HEK293T (cell line): ENCODE measurements around the gene NKAIN2.

Experiments
- CTCF ChIA-PET: fragments of 350-600 bp; formaldehyde crosslinking; extraction: SDS; loops from one replicate; lab custom pipeline; 2021; ENCODE audit warnings: antibody characterized with exemption, inconsistent platforms; lab: Yijun Ruan, JAX
- POLR2A ChIA-PET: fragments of 350-600 bp; formaldehyde crosslinking; extraction: SDS; loops from one replicate; lab custom pipeline; 2020; ENCODE audit warnings: antibody characterized with exemption, inconsistent platforms; lab: Yijun Ruan, JAX
- DNase-seq: peaks from one replicate; pipeline ENCODE4 v3.0.0; 2012; ENCODE audit warnings: mixed read lengths; ENCODE audit errors: extremely low spot score
- ARNT ChIP-seq: fragments of 450-650 bp; IDR thresholded peaks from 2 replicates; pipeline ENCODE4 v1.6.1; 2017; ENCODE audit warnings: mild to moderate bottlenecking
- BHLHE40 ChIP-seq: fragments of 450-650 bp; IDR thresholded peaks from 2 replicates; pipeline ENCODE4 v1.6.1; 2016; ENCODE audit warnings: mild to moderate bottlenecking, moderate library complexity, borderline replicate concordance
- CTBP1 ChIP-seq: fragments of 450-650 bp; IDR thresholded peaks from 2 replicates; pipeline ENCODE4 v1.6.1; 2016; ENCODE audit warnings: borderline replicate concordance
- ELF4 ChIP-seq: fragments of 450-650 bp; IDR thresholded peaks from 2 replicates; pipeline ENCODE4 v1.6.1; 2017; ENCODE audit warnings: antibody characterized with exemption
- FOXA1 ChIP-seq: fragments of 450-650 bp; IDR thresholded peaks from 2 replicates; pipeline ENCODE4 v1.6.1; 2016; ENCODE audit warnings: mild to moderate bottlenecking
- FOXK2 ChIP-seq: fragments of 450-650 bp; IDR thresholded peaks from 2 replicates; pipeline ENCODE4 v1.6.1; 2016; ENCODE audit warnings: mild to moderate bottlenecking
- FOXM1 ChIP-seq: fragments of 450-650 bp; IDR thresholded peaks from 2 replicates; pipeline ENCODE4 v1.6.1; 2017; ENCODE audit warnings: mild to moderate bottlenecking, borderline replicate concordance
- HDGF ChIP-seq: fragments of 450-650 bp; IDR thresholded peaks from 2 replicates; pipeline ENCODE4 v1.6.1; 2017; ENCODE audit warnings: antibody characterized with exemption, borderline replicate concordance
- L3MBTL2 ChIP-seq: fragments of 450-650 bp; conservative IDR thresholded peaks from 2 replicates; pipeline ENCODE4 v1.6.1; 2016; ENCODE audit warnings: mild to moderate bottlenecking
- LEF1 ChIP-seq: fragments of 450-650 bp; IDR thresholded peaks from 2 replicates; pipeline ENCODE4 v1.6.1; 2017; ENCODE audit warnings: mild to moderate bottlenecking, borderline replicate concordance
- NFRKB ChIP-seq: fragments of 450-650 bp; IDR thresholded peaks from 2 replicates; pipeline ENCODE4 v1.6.1; 2016; ENCODE audit warnings: mild to moderate bottlenecking, moderate library complexity
- PKNOX1 ChIP-seq: fragments of 450-650 bp; IDR thresholded peaks from 2 replicates; pipeline ENCODE4 v1.6.1; 2016
- SP1 ChIP-seq: fragments of 450-650 bp; IDR thresholded peaks from 2 replicates; pipeline ENCODE4 v1.6.1; 2017
- SUZ12 ChIP-seq: fragments of 450-650 bp; IDR thresholded peaks from 2 replicates; pipeline ENCODE4 v1.6.1; 2016; ENCODE audit warnings: mild to moderate bottlenecking
- TARDBP ChIP-seq: fragments of 450-650 bp; IDR thresholded peaks from 2 replicates; pipeline ENCODE4 v1.6.1; 2016
- ZNF384 ChIP-seq: fragments of 450-650 bp; IDR thresholded peaks from 2 replicates; pipeline ENCODE4 v1.6.1; 2016

NKAIN2 gene

GRCh38 chr6:124303971-124304370 is 500.3 kb downstream of the NKAIN2 start:
- CTCF ChIA-PET: no interaction called here
- DNase-seq: no peak
- POLR2A ChIA-PET: no interaction called here
- TF ChIP-seq FOXA1: no peak
- no peak for TF ChIP-seq L3MBTL2
- no peak for TF ChIP-seq BHLHE40
- TF ChIP-seq TARDBP: no peak
- no peak for TF ChIP-seq CTBP1
- TF ChIP-seq HDGF: no peak
- no peak for TF ChIP-seq SUZ12
- no peak for TF ChIP-seq LEF1
- TF ChIP-seq PKNOX1: no peak
- no peak for TF ChIP-seq ELF4
- no peak for TF ChIP-seq FOXK2

GRCh38 chr6:124310139-124310538 is 506.5 kb downstream of the NKAIN2 start:
- DNase-seq: no peak
- CTCF ChIA-PET: no interaction called here
- POLR2A ChIA-PET: no interaction called here
- TF ChIP-seq FOXM1 (no peak), SP1 (no peak), FOXK2 (no peak), NFRKB (no peak), PKNOX1 (no peak), CTBP1 (no peak), HDGF (no peak), ARNT (no peak), SUZ12 (no peak), ZNF384 (no peak), FOXA1 (no peak), BHLHE40 (no peak), L3MBTL2 (no peak), TARDBP (no peak)

GRCh38 chr6:124319410-124319809 is 515.7 kb downstream of the NKAIN2 start:
- ChIA-PET CTCF (no interaction called here), POLR2A (no interaction called here)
- 0 out of 2 replicates have a peak, but pooled peaks have one; percentile 8 for TF ChIP-seq PKNOX1
- no peak for TF ChIP-seq NFRKB
- TF ChIP-seq CTBP1: 0 out of 2 replicates have a peak, but pooled peaks have one; percentile 17
- no peak for DNase-seq

- ChIA-PET POLR2A (no interaction called here), CTCF (no interaction called here)
- TF ChIP-seq TARDBP: no peak
- TF ChIP-seq SUZ12: no peak
- TF ChIP-seq L3MBTL2: no peak
- no peak for TF ChIP-seq LEF1
- TF ChIP-seq ARNT: no peak
- no peak for TF ChIP-seq PKNOX1
- TF ChIP-seq FOXM1: no peak
- DNase-seq: no peak
Observed at GRCh38 chr6:124324237-124324636, 520.6 kb downstream of the NKAIN2 start.

- CTCF ChIA-PET: no interaction called here
- DNase-seq: no peak
- POLR2A ChIA-PET: no interaction called here
- TF ChIP-seq SUZ12 (no peak), L3MBTL2 (no peak)
Observed at GRCh38 chr6:124330197-124330596, 526.5 kb downstream of the NKAIN2 start.

GRCh38 chr6:124334359-124334758 is 530.7 kb downstream of the NKAIN2 start:
- ChIA-PET CTCF (interaction anchor here (1.0 kb wide), 1 partner anchor 462 kb away, joined by 4 read pairs; no protein-coding TSS in a partner anchor), POLR2A (no interaction called here)
- no peak for DNase-seq
- no peak for TF ChIP-seq SUZ12
- TF ChIP-seq TARDBP: no peak
- no peak for TF ChIP-seq SP1
- TF ChIP-seq LEF1: no peak
- no peak for TF ChIP-seq ARNT
- TF ChIP-seq NFRKB: no peak
- TF ChIP-seq FOXM1: no peak
